Fibroblast of lung (primary cell): ENCODE data around the gene CCDC85C. TPM values are rescaled to one million over a fixed set of nuclear protein-coding genes. Genes with fewer than 3 reads are reported as not detected.
A peak's percentile ranks its signal among the peaks of the same experiment; 100 is the strongest.

ENCODE experiments used
- DNase-seq, 2 donors: peaks; one replicate each; pipeline versions ENCODE4 v3.0.0 to v3.0.0-alpha.2; 2010; ENCODE audit warnings: low read depth in 2 of 2
- H2AFZ ChIP-seq: 2 replicates; pipeline ENCODE4 v1.5.1; 2012; ENCODE audit warnings: low read length, control low read depth, inconsistent platforms
- H3K27ac ChIP-seq: 2 replicates; pipeline ENCODE4 v1.5.1; 2011; ENCODE audit warnings: low read length, control low read depth; ENCODE audit not compliant: insufficient read depth
- H3K27me3 ChIP-seq: 2 replicates; pipeline ENCODE4 v1.5.1; 2011; ENCODE audit warnings: mild to moderate bottlenecking, low read length; ENCODE audit not compliant: control insufficient read depth, insufficient read depth
- H3K36me3 ChIP-seq: 2 replicates; pipeline ENCODE4 v1.5.1; 2011; ENCODE audit warnings: low read length; ENCODE audit not compliant: control insufficient read depth, insufficient read depth
- H3K4me1 ChIP-seq: 2 replicates; pipeline ENCODE4 v1.5.1; 2011; ENCODE audit warnings: low read length; ENCODE audit not compliant: control insufficient read depth, insufficient read depth; ENCODE audit errors: extremely low read depth
- H3K4me2 ChIP-seq: 2 replicates; pipeline ENCODE4 v1.5.1; 2011; ENCODE audit warnings: low read length, control low read depth; ENCODE audit not compliant: insufficient read depth; ENCODE audit errors: extremely low read depth
- H3K4me3 ChIP-seq, 4 experiments: fragments of 200-600 bp in 1 of 4; sonication (generic) in 1 of 4; replicated peaks in 1 of 4; 2 replicates each; pipeline ENCODE4 v1.5.1; 2011 to 2016; ENCODE audit warnings: low read length in 4 of 4, low read depth in 3 of 4, mild to moderate bottlenecking in 3 of 4, control low read depth in 2 of 4, inconsistent platforms in 1 of 4, mixed read lengths in 1 of 4; ENCODE audit not compliant: insufficient read depth in 1 of 4; ENCODE audit errors: control extremely low read depth in 1 of 4
- H3K79me2 ChIP-seq: 2 replicates; pipeline ENCODE4 v1.5.1; 2012; ENCODE audit warnings: mild to moderate bottlenecking, low read length, inconsistent platforms; ENCODE audit not compliant: control insufficient read depth, insufficient read depth
- H3K9ac ChIP-seq: 2 replicates; pipeline ENCODE4 v1.5.1; 2011; ENCODE audit warnings: mild to moderate bottlenecking, low read length, control low read depth; ENCODE audit not compliant: insufficient read depth
- H3K9me3 ChIP-seq: 2 replicates; pipeline ENCODE4 v1.5.1; 2012; ENCODE audit warnings: low read depth, low read length; ENCODE audit not compliant: control insufficient read depth, insufficient read depth
- H4K20me1 ChIP-seq: 2 replicates; pipeline ENCODE4 v1.5.1; 2011; ENCODE audit warnings: low read length; ENCODE audit not compliant: control insufficient read depth, insufficient read depth; ENCODE audit errors: extremely low read depth
- CTCF ChIP-seq, 2 donors: IDR thresholded peaks in 1 of 2; conservative IDR thresholded peaks in 1 of 2; 1 replicate in 1 of 2; 2 replicates in 1 of 2; pipeline ENCODE4 v1.5.1; 2011 to 2012; ENCODE audit warnings: low read length in 2 of 2, control low read depth in 1 of 2, inconsistent platforms in 1 of 2, low read depth in 1 of 2, mild to moderate bottlenecking in 1 of 2
- EZH2 ChIP-seq: IDR thresholded peaks from 2 replicates; pipeline ENCODE4 v1.5.1; 2012; ENCODE audit warnings: low read length, control low read depth, mild to moderate bottlenecking; ENCODE audit errors: missing control alignments
- polyA plus RNA-seq, 2 donors: library from polyadenylated mRNA; depleted of rRNA in 1 of 2; stranded (reverse) in 1 of 2; unstranded in 1 of 2; fragments of >200 nt; gene quantifications; 2 replicates each; pipeline ENCODE4 v1.2.1, GENCODE V29; 2011 to 2012; ENCODE audit warnings: missing spikeins in 1 of 2
- total RNA-seq: library from RNA; depleted of rRNA; stranded (reverse); fragments of >200 nt; gene quantifications from 2 replicates; pipeline ENCODE4 v1.2.1, GENCODE V29; 2014

The CCDC85C gene
- total and polyA plus RNA-seq, 2 donors (not counting 1 experiment from before 2014, with no cell fraction given): 4.6 to 9.6 TPM

GRCh38 chr14:99578541-99579101 lies 25.4 kb downstream of the CCDC85C start:
- Histone ChIP-seq H3K4me1 (peaks cover 40% of the 10 kb centered on the region), H3K9ac (no peak overlapping the region), H3K27ac (no peak overlapping the region), H3K9me3 (no peaks in the 10 kb centered on the region), H3K4me2 (no peak overlapping the region), H4K20me1 (no peaks in the 10 kb centered on the region), H3K4me3 (no peak overlapping the region), H2AFZ (no peak overlapping the region), H3K27me3 (no peaks in the 10 kb centered on the region), H3K36me3 (no peaks in the 10 kb centered on the region), H3K79me2 (peaks cover 4% of the 10 kb centered on the region)
- no peak for TF ChIP-seq CTCF (conservative IDR thresholded peaks at IDR 0.05 in 1 of 2, IDR thresholded peaks at IDR 0.05 in 1 of 2; ENCODE audit: low read depth in 1 of 2, low read length in 2 of 2)
- TF ChIP-seq EZH2: no peak
- DNase-seq: no peak

- Histone ChIP-seq H3K4me2 (no peak overlapping the region), H3K27me3 (no peaks in the 10 kb centered on the region), H4K20me1 (no peaks in the 10 kb centered on the region), H3K4me1 (peaks cover 49% of the 10 kb centered on the region), H3K36me3 (no peaks in the 10 kb centered on the region), H3K79me2 (peaks cover 4% of the 10 kb centered on the region), H3K4me3 (no peak overlapping the region), H3K27ac (no peak overlapping the region), H3K9ac (no peak overlapping the region), H3K9me3 (no peaks in the 10 kb centered on the region), H2AFZ (no peak overlapping the region)
- no peak for TF ChIP-seq CTCF (conservative IDR thresholded peaks at IDR 0.05 in 1 of 2, IDR thresholded peaks at IDR 0.05 in 1 of 2; ENCODE audit: low read depth in 1 of 2, low read length in 2 of 2)
- TF ChIP-seq EZH2: no peak
- DNase-seq: peak in 1 of 2 donors; percentile 58
These were observed 27.0 kb downstream of the CCDC85C start for GRCh38 chr14:99576761-99577705.

- TF ChIP-seq EZH2 (no peak), CTCF (conservative IDR thresholded peaks at IDR 0.05 in 1 of 2, IDR thresholded peaks at IDR 0.05 in 1 of 2; ENCODE audit: low read depth in 1 of 2, low read length in 2 of 2) (no peak)
- no peak for DNase-seq
These were observed 27.7 kb downstream of the CCDC85C start for GRCh38 chr14:99576304-99576703.

More at GRCh38 chr14:99576304-99576703, 27.7 kb downstream of the CCDC85C start:
- Histone ChIP-seq H3K27ac (no peak overlapping the region), H4K20me1 (no peaks in the 10 kb centered on the region), H3K4me2 (no peak overlapping the region), H2AFZ (no peak overlapping the region), H3K79me2 (peaks cover 4% of the 10 kb centered on the region), H3K9me3 (no peaks in the 10 kb centered on the region), H3K9ac (no peak overlapping the region), H3K4me1 (peaks cover 49% of the 10 kb centered on the region), H3K4me3 (no peak overlapping the region), H3K27me3 (no peaks in the 10 kb centered on the region), H3K36me3 (no peaks in the 10 kb centered on the region)
